ENCODE results near the gene MAP3K20. TPM values are rescaled to one million over a fixed set of nuclear protein-coding genes. Genes with fewer than 3 reads are reported as not detected.

The MAP3K20 gene
- total RNA-seq, 1 donor from 2014 or later: 23.5 TPM

DNA sequence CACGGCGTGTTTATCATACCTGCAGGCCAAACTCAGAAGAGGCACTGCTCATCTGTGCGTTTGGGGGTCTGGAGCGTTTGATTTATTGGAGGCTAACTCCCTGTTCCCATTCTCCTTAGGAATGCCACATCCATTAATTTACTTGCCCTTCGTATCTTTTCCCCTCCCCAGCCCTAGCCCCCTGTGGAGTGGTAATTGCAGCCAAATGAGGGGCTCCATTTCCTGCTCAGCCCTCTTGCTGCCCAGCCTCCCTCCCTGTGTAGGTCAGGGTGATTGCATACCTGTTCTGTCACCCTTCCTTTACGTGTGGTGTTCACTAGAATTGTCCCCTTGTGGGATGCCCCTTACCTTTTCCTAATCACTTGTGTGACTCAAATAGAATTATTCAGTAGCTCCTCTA is 120.4 kb downstream of the MAP3K20 start:
- H3K9me3 Mint-ChIP-seq: no peaks in the 10 kb centered on the region
- H3K27ac Mint-ChIP-seq: no peak overlapping the region
- no peak overlapping the region for H3K4me3 Mint-ChIP-seq
- no peak for DNase-seq (ENCODE audit: extremely low spot score, unreplicated experiment)
- peaks cover 12% of the 10 kb centered on the region for H3K36me3 Mint-ChIP-seq
- TF ChIP-seq, protein P1, sequence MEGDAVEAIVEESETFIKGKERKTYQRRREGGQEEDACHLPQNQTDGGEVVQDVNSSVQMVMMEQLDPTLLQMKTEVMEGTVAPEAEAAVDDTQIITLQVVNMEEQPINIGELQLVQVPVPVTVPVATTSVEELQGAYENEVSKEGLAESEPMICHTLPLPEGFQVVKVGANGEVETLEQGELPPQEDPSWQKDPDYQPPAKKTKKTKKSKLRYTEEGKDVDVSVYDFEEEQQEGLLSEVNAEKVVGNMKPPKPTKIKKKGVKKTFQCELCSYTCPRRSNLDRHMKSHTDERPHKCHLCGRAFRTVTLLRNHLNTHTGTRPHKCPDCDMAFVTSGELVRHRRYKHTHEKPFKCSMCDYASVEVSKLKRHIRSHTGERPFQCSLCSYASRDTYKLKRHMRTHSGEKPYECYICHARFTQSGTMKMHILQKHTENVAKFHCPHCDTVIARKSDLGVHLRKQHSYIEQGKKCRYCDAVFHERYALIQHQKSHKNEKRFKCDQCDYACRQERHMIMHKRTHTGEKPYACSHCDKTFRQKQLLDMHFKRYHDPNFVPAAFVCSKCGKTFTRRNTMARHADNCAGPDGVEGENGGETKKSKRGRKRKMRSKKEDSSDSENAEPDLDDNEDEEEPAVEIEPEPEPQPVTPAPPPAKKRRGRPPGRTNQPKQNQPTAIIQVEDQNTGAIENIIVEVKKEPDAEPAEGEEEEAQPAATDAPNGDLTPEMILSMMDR (conservative IDR thresholded peaks at IDR 0.05): no peak
- no peaks in the 10 kb centered on the region for H3K27me3 Mint-ChIP-seq
- H3K4me1 Mint-ChIP-seq (ENCODE audit: unreplicated experiment): peaks cover 28% of the 10 kb centered on the region

GRCh38 chr2:173196638-173197037 is 121.0 kb downstream of the MAP3K20 start:
- Mint-ChIP-seq H3K27ac (no peak overlapping the region), H3K9me3 (no peaks in the 10 kb centered on the region)

DNA sequence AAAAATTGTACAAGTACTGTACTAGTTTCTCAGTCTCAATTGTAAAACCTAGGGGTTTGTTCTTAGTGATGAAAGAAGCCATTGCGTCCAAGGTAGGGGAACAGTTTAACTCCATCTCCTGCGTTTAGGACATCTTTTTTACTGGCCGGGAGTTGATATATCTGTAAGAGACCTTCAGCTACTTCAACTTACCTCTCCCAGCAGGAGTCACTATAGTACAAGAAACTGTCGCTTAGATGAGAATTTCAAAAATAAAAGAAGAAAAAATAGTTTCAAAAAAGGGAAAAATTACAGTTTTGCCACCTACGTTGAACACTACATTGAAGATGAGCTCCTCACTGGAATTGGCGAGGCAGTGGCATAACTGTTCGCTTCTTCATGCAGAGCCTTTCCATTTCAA is 122.7 kb downstream of the MAP3K20 start:
- no peaks in the 10 kb centered on the region for H3K9me3 Mint-ChIP-seq
- H3K4me1 Mint-ChIP-seq (ENCODE audit: unreplicated experiment): peaks cover 20% of the 10 kb centered on the region
- TF ChIP-seq, protein P1 (conservative IDR thresholded peaks at IDR 0.05): no peak
- H3K27ac Mint-ChIP-seq: no peak overlapping the region
- no peaks in the 10 kb centered on the region for H3K27me3 Mint-ChIP-seq
- no peak overlapping the region for H3K4me3 Mint-ChIP-seq
- no peak for DNase-seq (ENCODE audit: extremely low spot score, unreplicated experiment)
- H3K36me3 Mint-ChIP-seq: peaks cover 12% of the 10 kb centered on the region

More at GRCh38 chr2:173196638-173197037, 121.0 kb downstream of the MAP3K20 start:
- H3K36me3 Mint-ChIP-seq: peaks cover 12% of the 10 kb centered on the region
- TF ChIP-seq, protein P1 (conservative IDR thresholded peaks at IDR 0.05): no peak
- no peaks in the 10 kb centered on the region for H3K27me3 Mint-ChIP-seq
- H3K4me1 Mint-ChIP-seq (ENCODE audit: unreplicated experiment): peaks cover 24% of the 10 kb centered on the region
- DNase-seq (ENCODE audit: extremely low spot score, unreplicated experiment): no peak
- H3K4me3 Mint-ChIP-seq: no peak overlapping the region

- no peak overlapping the region for H3K27ac Mint-ChIP-seq
- DNase-seq (ENCODE audit: extremely low spot score, unreplicated experiment): no peak
- H3K27me3 Mint-ChIP-seq: no peaks in the 10 kb centered on the region
- TF ChIP-seq, protein P1 (conservative IDR thresholded peaks at IDR 0.05): no peak
- H3K4me1 Mint-ChIP-seq (ENCODE audit: unreplicated experiment): peaks cover 20% of the 10 kb centered on the region
- no peaks in the 10 kb centered on the region for H3K9me3 Mint-ChIP-seq
- no peak overlapping the region for H3K4me3 Mint-ChIP-seq
- H3K36me3 Mint-ChIP-seq: peaks cover 12% of the 10 kb centered on the region
Measured at GRCh38 chr2:173199294-173199693, 123.6 kb downstream of the MAP3K20 start.

DNA sequence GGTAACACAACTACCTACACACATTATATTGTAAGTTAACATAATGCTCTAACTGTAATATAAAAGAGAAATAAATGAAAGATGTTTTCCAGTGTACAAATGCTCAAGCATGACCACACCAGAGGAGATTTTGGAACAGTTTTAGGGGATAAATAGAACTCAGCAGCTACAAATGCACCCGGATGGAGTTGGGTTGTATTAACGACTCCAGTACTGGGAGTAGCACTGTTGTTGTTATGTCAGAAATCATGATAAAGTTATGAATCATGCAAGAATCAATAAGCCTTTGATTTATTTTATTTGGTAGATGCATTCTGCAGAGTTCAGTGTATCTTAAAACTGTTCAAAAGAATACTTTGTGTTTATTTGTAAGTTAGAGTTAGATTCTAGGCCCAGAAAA is 126.9 kb downstream of the MAP3K20 start:
- Mint-ChIP-seq H3K36me3 (peaks cover 7% of the 10 kb centered on the region), H3K4me1 (ENCODE audit: unreplicated experiment) (no peaks in the 10 kb centered on the region), H3K27ac (no peak overlapping the region), H3K9me3 (no peaks in the 10 kb centered on the region), H3K4me3 (no peak overlapping the region), H3K27me3 (no peaks in the 10 kb centered on the region)
- TF ChIP-seq, protein P1 (conservative IDR thresholded peaks at IDR 0.05): no peak
- no peak for DNase-seq (ENCODE audit: extremely low spot score, unreplicated experiment)

DNA sequence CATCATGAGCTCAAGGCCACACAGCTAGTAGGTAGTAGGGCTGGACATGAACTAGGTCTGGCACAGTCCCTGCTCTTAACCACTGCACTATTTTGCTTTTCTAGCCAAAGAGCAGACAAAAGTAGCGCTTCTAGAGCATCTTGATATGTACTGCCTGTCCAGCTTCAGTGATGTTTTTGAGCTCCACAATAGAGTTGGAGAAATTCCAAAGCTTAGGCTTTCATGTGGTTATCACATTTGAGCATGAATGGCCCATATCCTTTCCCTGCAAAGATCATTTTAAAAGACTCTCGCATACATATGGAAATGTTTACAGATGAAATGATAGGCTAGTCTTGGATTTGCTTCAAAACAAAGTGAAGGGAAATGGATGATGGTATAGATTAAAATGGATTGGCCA is 128.7 kb downstream of the MAP3K20 start:
- Mint-ChIP-seq H3K36me3 (no peaks in the 10 kb centered on the region), H3K27me3 (no peaks in the 10 kb centered on the region), H3K27ac (no peak overlapping the region), H3K9me3 (no peaks in the 10 kb centered on the region), H3K4me3 (no peak overlapping the region), H3K4me1 (ENCODE audit: unreplicated experiment) (no peaks in the 10 kb centered on the region)
- TF ChIP-seq, protein P1 (conservative IDR thresholded peaks at IDR 0.05): no peak
- DNase-seq (ENCODE audit: extremely low spot score, unreplicated experiment): no peak

Data from type B pancreatic cell (in vitro differentiated cells).